Measurements from ENCODE around the gene NCOR2. TPM values are rescaled to one million over a fixed set of nuclear protein-coding genes. Genes with fewer than 3 reads are reported as not detected.

Gene NCOR2
- total and polyA plus RNA-seq, 2 of the 8 experiments (the other 6 are each of a cell fraction or from before 2014, with no cell fraction given) = 14.8 to 275 TPM

GRCh38 chr12:124518051-124518932, 49.1 kb downstream of the NCOR2 start:
- Histone ChIP-seq H3K4me2 (ENCODE audit: insufficient read depth in 1 of 2, low read depth in 2 of 2, low read length in 2 of 2) (no peak overlapping the region), H4K8ac (ENCODE audit: extremely low read depth, insufficient read depth, low read length) (peak overlapping the region; percentile 53; the same call in 1 of the 2 replicates), H2BK20ac (ENCODE audit: low read length) (no peak overlapping the region), H3K56ac (replicated peaks; ENCODE audit: insufficient read length, low read depth, low read length) (no peak overlapping the region), H3K79me1 (ENCODE audit: low read depth, low read length) (peaks cover 21% of the 10 kb centered on the region), H3K9ac (replicated peaks in 1 of 4; ENCODE audit: extremely low read depth in 1 of 4, low read depth in 3 of 4, low read length in 3 of 4) (no peak overlapping the region), H3K9me3 (ENCODE audit: insufficient read depth in 2 of 2, low read depth in 1 of 2, low read length in 1 of 2) (no peaks in the 10 kb centered on the region), H2AK5ac (ENCODE audit: low read depth, low read length) (no peak overlapping the region), H4K91ac (replicated peaks; ENCODE audit: insufficient read length, low read length) (no peak overlapping the region), H3K27me3 (replicated peaks in 1 of 4; ENCODE audit: control insufficient read depth in 3 of 4, extremely low read depth in 1 of 4, insufficient read depth in 3 of 4, low read length in 3 of 4) (no peaks in the 10 kb centered on the region), H4K20me1 (replicated peaks in 1 of 2; ENCODE audit: control insufficient read depth in 1 of 2, insufficient read depth in 2 of 2, low read length in 2 of 2) (peaks cover 30 to 33% of the 10 kb centered on the region in 2 experiments), H2BK5ac (ENCODE audit: low read depth, low read length) (peak overlapping the region; percentile 35; the same call in 1 of the 2 replicates), H3K4me1 (replicated peaks in 1 of 4; ENCODE audit: control insufficient read depth in 3 of 4, insufficient read depth in 4 of 4, low read length in 3 of 4) (peaks cover 9 to 29% (median 24%) of the 10 kb centered on the region in 4 experiments), H2BK120ac (replicated peaks; ENCODE audit: low read depth, low read length) (no peak overlapping the region), H3K27ac (ENCODE audit: low read depth, low read length) (peak overlapping the region; percentile 54), H3K23ac (ENCODE audit: insufficient read length) (no peak overlapping the region), H3K18ac (ENCODE audit: extremely low read depth, low read length) (no peak overlapping the region), H3K14ac (ENCODE audit: insufficient read length) (no peak overlapping the region), H3K4me3 (ENCODE audit: extremely low read depth in 1 of 4, insufficient read depth in 2 of 4, low read depth in 3 of 4, low read length in 4 of 4) (no peak overlapping the region), H2BK12ac (ENCODE audit: low read depth, low read length) (no peak overlapping the region), H4K5ac (ENCODE audit: insufficient read length, low read depth, low read length) (no peak overlapping the region), H2BK15ac (ENCODE audit: low read length) (no peak overlapping the region), H3K23me2 (ENCODE audit: low read depth, low read length) (peaks cover 5% of the 10 kb centered on the region; the same call in 1 of the 2 replicates), H3K79me2 (ENCODE audit: control insufficient read depth in 1 of 2, insufficient read depth in 2 of 2, low read length in 2 of 2) (peaks cover 11 to 95% of the 10 kb centered on the region in 2 experiments), H2AFZ (ENCODE audit: low read length) (no peak overlapping the region), H3K36me3 (ENCODE audit: control insufficient read depth in 2 of 4, insufficient read depth in 4 of 4, low read length in 3 of 4) (peaks cover 0 to 9% (median 0%) of the 10 kb centered on the region in 4 experiments; a peak in 2 of 8 replicates), H3K4ac (replicated peaks; ENCODE audit: insufficient read length, low read depth, low read length) (no peak overlapping the region)
- DNase-seq (ENCODE audit: low read depth in 1 of 2, low spot score in 2 of 2) (no peak), FAIRE-seq (no peak)
- ChIA-PET POLR2A (ENCODE audit: partially characterized antibody) (interaction anchor here (0.6 to 1.9 kb wide), 5 partner anchors 10 to 39 kb away, joined by 3 to 10 read pairs (median 4); no protein-coding TSS in a partner anchor), CTCF (ENCODE audit: partially characterized antibody) (interaction anchor here (0.6 to 3.1 kb wide), 12 partner anchors 9 to 240 kb away, joined by 3 to 10 read pairs (median 3); no protein-coding TSS in a partner anchor)
- 85% methylated on average over 46 of the region's 51 CpGs; no CpG with 5 or more reads in 1 of the 2 experiments for WGBS, 2 experiments (ENCODE audit: extremely low coverage in 1 of 2, insufficient coverage in 1 of 2, insufficient read length in 1 of 2, insufficient replicate concordance in 2 of 2, low coverage in 1 of 2, low lambda C conversion rate in 2 of 2, missing lambda C conversion rate in 1 of 2)
- TF ChIP-seq SIN3A (conservative IDR thresholded peaks at IDR 0.05 in 1 of 2, IDR thresholded peaks at IDR 0.05 in 1 of 2; ENCODE audit: low read depth in 1 of 2, low read length in 2 of 2) (no peak), POLR2AphosphoS5 (IDR thresholded peaks at IDR 0.05; ENCODE audit: low read depth, low read length) (no peak), FOSL1 (IDR thresholded peaks at IDR 0.05; ENCODE audit: insufficient read depth, low read depth, low read length) (no peak), SIRT6 (IDR thresholded peaks at IDR 0.05; ENCODE audit: low read length) (no peak), CBX5 (IDR thresholded peaks at IDR 0.05; ENCODE audit: low read depth, low read length) (no peak), ATF3 (IDR thresholded peaks at IDR 0.05; ENCODE audit: insufficient read depth, low read depth, low read length) (no peak), GABPA (IDR thresholded peaks at IDR 0.05; ENCODE audit: borderline replicate concordance, insufficient read depth, low read length) (no peak), JUN (IDR thresholded peaks at IDR 0.05; ENCODE audit: low read depth, low read length) (no peak), TBP (IDR thresholded peaks at IDR 0.05; ENCODE audit: low read depth, low read length) (no peak)

Measured in H1 (cell line).